Left lung (tissue), 10 donors: ENCODE data around the gene KDM8. TPM values are rescaled to one million over a fixed set of nuclear protein-coding genes. Genes with fewer than 3 reads are reported as not detected.

Experiments
- ATAC-seq: fragments of 200-7000 bp; cut with Tn5 transposase; one replicate; pipeline ENCODE4 v1.9.1; 2020; ENCODE audit warnings: moderate library complexity
- DNase-seq, 4 donors: peaks; one replicate each; pipeline ENCODE4 v3.0.0-alpha.2; 2013 to 2020
- H3K27ac ChIP-seq, 2 donors: fragments of 200-600 bp; sonication (generic) in 1 of 2; one replicate each; pipeline versions ENCODE4 v1.5.0 to v1.8.0; 2020 to 2021
- H3K27me3 ChIP-seq, 2 donors: fragments of 200-600 bp; sonication (generic) in 1 of 2; one replicate each; pipeline versions ENCODE4 v1.5.0 to v1.8.0; 2020 to 2021
- H3K36me3 ChIP-seq, 2 donors: fragments of 200-600 bp; sonication (generic) in 1 of 2; one replicate each; pipeline versions ENCODE4 v1.5.0 to v1.8.0; 2020 to 2021
- H3K4me1 ChIP-seq, 2 donors: fragments of 200-600 bp; one replicate each; pipeline ENCODE4 v1.8.0; 2021
- H3K4me3 ChIP-seq, 2 donors: fragments of 200-600 bp; sonication (generic) in 1 of 2; one replicate each; pipeline versions ENCODE4 v1.5.0 to v1.8.0; 2020 to 2021; ENCODE audit warnings: mild to moderate bottlenecking in 1 of 2
- H3K9me3 ChIP-seq, 2 donors: fragments of 200-600 bp; sonication (generic) in 1 of 2; one replicate each; pipeline versions ENCODE4 v1.5.0 to v1.8.0; 2020 to 2021
- CTCF ChIP-seq, 2 donors: fragments of 200-600 bp; sonication (generic) in 1 of 2; IDR thresholded peaks; one replicate each; pipeline versions ENCODE4 v1.5.0 to v1.8.0; 2021; ENCODE audit warnings: antibody characterized with exemption in 2 of 2
- intact Hi-C, 2 donors: fragments of 100-400 bp; cut with DNase I; formaldehyde crosslinking; loops; one replicate each; pipeline versions ENCODE4 v1.11.2 to v1.14.2; 2022
- polyA plus RNA-seq, 6 donors: library from polyadenylated mRNA; unstranded; fragments of 120-200 nt; gene quantifications; one replicate each; pipeline ENCODE4 v1.2.1, GENCODE V29; 2013; ENCODE audit not compliant: insufficient read length in 6 of 6
- total RNA-seq, 2 donors: library from RNA; stranded (reverse); fragmentation: NEBNext Ultra II Directional; extraction: Animal tissue kit (Norgen Biotek cat#: 25700); gene quantifications; one replicate each; pipeline ENCODE4 v1.2.1, GENCODE V29; 2021
- donor health status: DM: no; HTN: yes; CAD: no.
- donor health status: DM: no; HTN: no; CAD: no.

The KDM8 gene
- total and polyA plus RNA-seq, 8 donors, result 5.2 to 9.9 (median 8.8) TPM

- intact Hi-C loops, result no loop called here
- Histone ChIP-seq H3K27ac (no peak overlapping the region), H3K36me3 (peaks cover 0 to 77% of the 10 kb centered on the region in 2 donors), H3K4me1 (no peaks in the 10 kb centered on the region), H3K9me3 (no peaks in the 10 kb centered on the region), H3K27me3 (no peaks in the 10 kb centered on the region), H3K4me3 (no peak overlapping the region)
- no peak for ATAC-seq
- DNase-seq, result no peak
- TF ChIP-seq CTCF (IDR thresholded peaks at IDR 0.05), result no peak
Observed at GRCh38 chr16:27214084-27214961, 11.0 kb downstream of the KDM8 start.

GRCh38 chr16:27215660-27216059, 12.3 kb downstream of the KDM8 start:
- intact Hi-C loops, result no loop called here
- H3K27ac ChIP-seq, result no peak overlapping the region
- ATAC-seq (no peak), DNase-seq (no peak)
- H3K27me3 ChIP-seq, result no peaks in the 10 kb centered on the region
- H3K9me3 ChIP-seq, result no peaks in the 10 kb centered on the region
- peaks cover 0 to 80% of the 10 kb centered on the region in 2 donors for H3K36me3 ChIP-seq
- H3K4me3 ChIP-seq, result no peak overlapping the region
- TF ChIP-seq CTCF (IDR thresholded peaks at IDR 0.05), result no peak
- no peaks in the 10 kb centered on the region for H3K4me1 ChIP-seq

GRCh38 chr16:27216297-27216885, 13.1 kb downstream of the KDM8 start:
- TF ChIP-seq CTCF (IDR thresholded peaks at IDR 0.05), result no peak
- H3K27ac ChIP-seq, result no peak overlapping the region
- H3K27me3 ChIP-seq, result no peaks in the 10 kb centered on the region
- DNase-seq, result no peak
- no peaks in the 10 kb centered on the region for H3K4me1 ChIP-seq
- ATAC-seq, result no peak
- intact Hi-C loops, result no loop called here
- H3K4me3 ChIP-seq, result no peak overlapping the region
- H3K36me3 ChIP-seq, result peaks cover 0 to 78% of the 10 kb centered on the region in 2 donors
- H3K9me3 ChIP-seq, result no peaks in the 10 kb centered on the region

GRCh38 chr16:27217256-27217655, 13.9 kb downstream of the KDM8 start:
- no peak for ATAC-seq
- H3K27ac ChIP-seq, result no peak overlapping the region
- H3K9me3 ChIP-seq, result no peaks in the 10 kb centered on the region
- no peak overlapping the region for H3K4me3 ChIP-seq
- TF ChIP-seq CTCF (IDR thresholded peaks at IDR 0.05), result no peak
- peaks cover 0 to 4% of the 10 kb centered on the region in 2 donors for H3K4me1 ChIP-seq
- DNase-seq, result no peak
- peaks cover 0 to 71% of the 10 kb centered on the region in 2 donors for H3K36me3 ChIP-seq
- H3K27me3 ChIP-seq, result no peaks in the 10 kb centered on the region
- intact Hi-C loops, result no loop called here

- ATAC-seq (no peak), DNase-seq (no peak)
- intact Hi-C loops, result no loop called here
- no peaks in the 10 kb centered on the region for H3K9me3 ChIP-seq
- H3K4me3 ChIP-seq, result no peak overlapping the region
- TF ChIP-seq CTCF (IDR thresholded peaks at IDR 0.05), result no peak
- H3K27ac ChIP-seq, result no peak overlapping the region
- H3K27me3 ChIP-seq, result no peaks in the 10 kb centered on the region
- peaks cover 0 to 70% of the 10 kb centered on the region in 2 donors for H3K36me3 ChIP-seq
- H3K4me1 ChIP-seq, result peaks cover 9 to 14% of the 10 kb centered on the region in 2 donors
Observed at GRCh38 chr16:27218756-27219155, 15.4 kb downstream of the KDM8 start.
